ENCODE data around the gene PSME4. TPM values are rescaled to one million over a fixed set of nuclear protein-coding genes. Genes with fewer than 3 reads are reported as not detected.

Gene PSME4
- total RNA-seq, 1 experiment from 2014 or later: 87.4 TPM

GRCh38 chr2:53880756-53881155 lies 90.0 kb downstream of the PSME4 start:
- H4K20me1 ChIP-seq (ENCODE audit: control insufficient read depth, insufficient read depth, insufficient read length): no peaks in the 10 kb centered on the region
- H3K79me2 ChIP-seq (ENCODE audit: insufficient read depth, low read length): no peaks in the 10 kb centered on the region
- no peaks in the 10 kb centered on the region for H3K27me3 ChIP-seq (ENCODE audit: insufficient read depth, low read length)
- no peak overlapping the region for H3K4me2 ChIP-seq (ENCODE audit: insufficient read depth, insufficient read length, low read length)
- no peak overlapping the region for H2BK15ac ChIP-seq (ENCODE audit: low read depth, low read length)
- H2BK20ac ChIP-seq (ENCODE audit: low read depth, low read length, poor library complexity, severe bottlenecking): no peak overlapping the region
- no peaks in the 10 kb centered on the region for H3K23me2 ChIP-seq (ENCODE audit: insufficient read length, low read depth, low read length, poor library complexity, severe bottlenecking)
- H3K27ac ChIP-seq (ENCODE audit: insufficient read length, low read depth, low read length): no peak overlapping the region
- H3K23ac ChIP-seq (ENCODE audit: insufficient read length, low read depth, low read length): no peak overlapping the region
- H3K4me1 Mint-ChIP-seq: peaks cover 15 to 16% of the 10 kb centered on the region in 2 experiments
- no peak overlapping the region for H2BK12ac ChIP-seq (ENCODE audit: insufficient read length, low read depth, low read length)
- H3K4me1 ChIP-seq (ENCODE audit: insufficient read depth, low read length): no peaks in the 10 kb centered on the region
- no peak overlapping the region for H2BK120ac ChIP-seq (ENCODE audit: low read depth, low read length, poor library complexity, severe bottlenecking)
- no peak overlapping the region for H3K56ac ChIP-seq (ENCODE audit: insufficient read length, low read depth, low read length)
- H3K14ac ChIP-seq (ENCODE audit: insufficient read depth, low read length): no peak overlapping the region
- no peaks in the 10 kb centered on the region for H3K27me3 Mint-ChIP-seq (ENCODE audit: low read depth)
- no peak overlapping the region for H3K4me3 Mint-ChIP-seq
- H3K9ac ChIP-seq (ENCODE audit: extremely low read depth, insufficient read length, low read length): no peak overlapping the region
- no peaks in the 10 kb centered on the region for H3K79me1 ChIP-seq (ENCODE audit: insufficient read depth, low read depth, low read length, poor library complexity, severe bottlenecking)
- no peak for DNase-seq
- H3K18ac ChIP-seq (ENCODE audit: insufficient read length, low read depth, low read length): no peak overlapping the region
- WGBS (ENCODE audit: extremely low coverage, insufficient read length, low lambda C conversion rate): no CpG with 5 or more reads among the region's 3 CpGs
- no peak overlapping the region for H2AFZ ChIP-seq (ENCODE audit: low read length)
- no peaks in the 10 kb centered on the region for H3K9me3 Mint-ChIP-seq
- H3T11ph ChIP-seq (ENCODE audit: low read length): no peak overlapping the region
- H2BK5ac ChIP-seq (ENCODE audit: insufficient read length, low read length): no peak overlapping the region
- H3K27ac Mint-ChIP-seq: no peak overlapping the region
- no peak overlapping the region for H4K5ac ChIP-seq (ENCODE audit: insufficient read length, low read depth, low read length)
- no peaks in the 10 kb centered on the region for H3K9me3 ChIP-seq (ENCODE audit: control insufficient read depth, low read depth, low read length)
- H3K4ac ChIP-seq (ENCODE audit: low read depth, low read length): no peak overlapping the region
- H3K36me3 Mint-ChIP-seq (ENCODE audit: insufficient read depth in 1 of 3, low read depth in 3 of 3): peaks cover 38 to 66% (median 64%) of the 10 kb centered on the region in 3 experiments
- H4K91ac ChIP-seq (ENCODE audit: insufficient read length, low read depth, low read length): no peak overlapping the region
- no peak overlapping the region for H2AK5ac ChIP-seq (ENCODE audit: insufficient read length, low read length)
- TF ChIP-seq CTCF (conservative IDR thresholded peaks at IDR 0.05): no peak
- no peak overlapping the region for H4K8ac ChIP-seq (replicated peaks; ENCODE audit: insufficient read length, low read depth, low read length)
